Neural cell (in vitro differentiated cells): Measurements from ENCODE around the gene ZDHHC18. TPM values are rescaled to one million over a fixed set of nuclear protein-coding genes. Genes with fewer than 3 reads are reported as not detected.

ENCODE experiments used
- H2AFZ ChIP-seq: fragments of 200-600, 300-800 bp; sonication (generic), shearing (Covaris generic); 2 replicates; pipeline ENCODE4 v1.6.0; 2014; ENCODE audit warnings: low read depth, mild to moderate bottlenecking, antibody characterized with exemption, low read length, moderate library complexity
- H3F3A ChIP-seq: fragments of 200-600 bp; shearing (Covaris generic); 2 replicates; pipeline ENCODE4 v1.6.1; 2016; ENCODE audit warnings: mild to moderate bottlenecking, moderate library complexity, mixed read lengths, antibody characterized with exemption, low read length; ENCODE audit not compliant: insufficient read depth, poor library complexity, severe bottlenecking
- H3K27ac ChIP-seq: fragments of 200-600, 300-800 bp; sonication (generic), shearing (Covaris generic); 2 replicates; pipeline ENCODE4 v1.5.1; 2014; ENCODE audit warnings: mild to moderate bottlenecking, low read length, moderate library complexity
- H3K27me3 ChIP-seq: fragments of 300-800, 200-600 bp; sonication (generic), shearing (Covaris generic); 2 replicates; pipeline ENCODE4 v1.6.0; 2014; ENCODE audit warnings: mild to moderate bottlenecking, low read depth, low read length, moderate library complexity; ENCODE audit not compliant: insufficient read depth
- H3K36me3 ChIP-seq: fragments of 300-800, 200-600 bp; sonication (generic), shearing (Covaris generic); 2 replicates; pipeline ENCODE4 v1.5.1; 2014; ENCODE audit warnings: mild to moderate bottlenecking, antibody characterized with exemption, low read length, moderate library complexity; ENCODE audit not compliant: insufficient read depth
- H3K4me2 ChIP-seq: fragments of 300-800, 200-600 bp; sonication (generic), shearing (Covaris generic); 2 replicates; pipeline ENCODE4 v1.6.0; 2014; ENCODE audit warnings: mild to moderate bottlenecking, low read length
- H3K4me3 ChIP-seq: fragments of 300-800, 200-600 bp; sonication (generic), shearing (Covaris generic); 2 replicates; pipeline ENCODE4 v1.5.1; 2014; ENCODE audit warnings: mild to moderate bottlenecking, low read length, moderate library complexity
- H3K79me2 ChIP-seq: fragments of 200-600 bp; shearing (Covaris generic); replicated peaks from 2 replicates; pipeline ENCODE4 v1.6.0; 2014; ENCODE audit warnings: mild to moderate bottlenecking, low read length, moderate library complexity; ENCODE audit not compliant: insufficient read depth
- H3K9ac ChIP-seq: fragments of 300-800, 200-600 bp; sonication (generic), shearing (Covaris generic); 2 replicates; pipeline ENCODE4 v1.6.1; 2016; ENCODE audit warnings: mild to moderate bottlenecking, low read length, mixed read lengths
- H3K9me2 ChIP-seq: fragments of 200-600 bp; shearing (Covaris generic); 2 replicates; pipeline ENCODE4 v1.6.1; 2016; ENCODE audit warnings: mild to moderate bottlenecking, low read length, mixed read lengths; ENCODE audit not compliant: insufficient read depth
- H3K9me3 ChIP-seq: fragments of 200-600, 300-800 bp; sonication (generic), shearing (Covaris generic); 2 replicates; pipeline ENCODE4 v1.6.1; 2016; ENCODE audit warnings: mild to moderate bottlenecking, mixed run types, low read length, moderate library complexity, mixed read lengths
- H4K20me1 ChIP-seq: fragments of 200-600 bp; shearing (Covaris generic); 2 replicates; pipeline ENCODE4 v1.6.1; 2016; ENCODE audit warnings: mild to moderate bottlenecking, mixed run types; ENCODE audit not compliant: insufficient read depth
- EP300 ChIP-seq: fragments of 450-650 bp; conservative IDR thresholded peaks from 2 replicates; pipeline ENCODE4 v1.6.1; 2014; ENCODE audit warnings: antibody characterized with exemption, mild to moderate bottlenecking, moderate library complexity; ENCODE audit not compliant: poor library complexity, severe bottlenecking
- EZH2 ChIP-seq: fragments of 200-600, 300-800 bp; shearing (Covaris generic), sonication (generic); IDR thresholded peaks from 2 replicates; pipeline ENCODE4 v1.6.1; 2014; ENCODE audit warnings: antibody characterized with exemption, low read length, borderline replicate concordance, mild to moderate bottlenecking; ENCODE audit not compliant: insufficient read depth, poor library complexity, severe bottlenecking
- MXI1 ChIP-seq: fragments of 450-650 bp; conservative IDR thresholded peaks from 2 replicates; pipeline ENCODE4 v1.6.1; 2014; ENCODE audit warnings: antibody characterized with exemption, mild to moderate bottlenecking; ENCODE audit not compliant: poor library complexity, severe bottlenecking
- POLR2AphosphoS5 ChIP-seq: IDR thresholded peaks from 2 replicates; pipeline ENCODE4 v1.6.1; 2012
- RAD21 ChIP-seq: fragments of 450-650 bp; conservative IDR thresholded peaks from 2 replicates; pipeline ENCODE4 v1.6.1; 2014; ENCODE audit warnings: antibody characterized with exemption, mild to moderate bottlenecking, moderate library complexity
- SMC3 ChIP-seq: fragments of 450-650 bp; conservative IDR thresholded peaks from 2 replicates; pipeline ENCODE4 v1.6.1; 2014; ENCODE audit warnings: antibody characterized with exemption, mild to moderate bottlenecking, moderate library complexity; ENCODE audit not compliant: poor library complexity
- TAF1 ChIP-seq: IDR thresholded peaks from 2 replicates; pipeline ENCODE4 v1.6.1; 2012; ENCODE audit warnings: low read depth
- polyA plus RNA-seq: library from polyadenylated mRNA; depleted of rRNA; stranded (reverse); fragments of >200 nt; gene quantifications from 2 replicates; pipeline ENCODE4 v1.2.3, GENCODE V29; 2014
- TF ChIP-seq, protein P1 (sequence below): IDR thresholded peaks from 2 replicates; pipeline ENCODE4 v1.6.1; 2012; ENCODE audit warnings: borderline replicate concordance
- TF ChIP-seq, protein P2 (sequence below): fragments of 450-650 bp; IDR thresholded peaks from 2 replicates; pipeline ENCODE4 v1.5.1; 2014; ENCODE audit warnings: antibody characterized with exemption, mild to moderate bottlenecking, moderate library complexity; ENCODE audit not compliant: poor library complexity, severe bottlenecking

ZDHHC18 gene
- polyA plus RNA-seq, 1 donor from 2014 or later, result 23.7 TPM

DNA sequence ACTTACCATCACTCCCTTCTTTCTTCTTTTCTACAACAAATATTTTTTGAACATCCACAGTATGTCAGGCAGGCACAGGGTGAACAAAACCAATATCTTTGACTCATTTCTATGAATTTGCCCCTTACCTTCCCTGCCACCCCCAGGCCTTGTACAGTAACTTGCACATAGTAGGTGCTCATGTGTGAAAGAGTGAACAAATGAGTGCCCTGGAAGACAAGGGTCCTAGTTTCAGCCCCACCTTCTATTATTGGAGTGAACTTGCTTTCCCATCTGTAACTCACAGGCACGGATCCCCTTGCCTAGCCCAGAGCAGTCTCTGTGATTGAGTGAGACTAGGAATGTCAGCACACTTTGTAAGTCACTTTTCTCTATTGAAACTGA lies 12.8 kb downstream of the ZDHHC18 start:
- Histone ChIP-seq H3K9me3 (no peaks in the 10 kb centered on the region), H3F3A (no peaks in the 10 kb centered on the region), H4K20me1 (no peaks in the 10 kb centered on the region), H3K9ac (no peak overlapping the region), H2AFZ (no peak overlapping the region), H3K27ac (no peak overlapping the region), H3K27me3 (no peaks in the 10 kb centered on the region), H3K36me3 (no peaks in the 10 kb centered on the region), H3K79me2 (no peaks in the 10 kb centered on the region), H3K4me3 (no peak overlapping the region), H3K9me2 (no peaks in the 10 kb centered on the region), H3K4me2 (no peak overlapping the region)
- TF ChIP-seq, protein P1, sequence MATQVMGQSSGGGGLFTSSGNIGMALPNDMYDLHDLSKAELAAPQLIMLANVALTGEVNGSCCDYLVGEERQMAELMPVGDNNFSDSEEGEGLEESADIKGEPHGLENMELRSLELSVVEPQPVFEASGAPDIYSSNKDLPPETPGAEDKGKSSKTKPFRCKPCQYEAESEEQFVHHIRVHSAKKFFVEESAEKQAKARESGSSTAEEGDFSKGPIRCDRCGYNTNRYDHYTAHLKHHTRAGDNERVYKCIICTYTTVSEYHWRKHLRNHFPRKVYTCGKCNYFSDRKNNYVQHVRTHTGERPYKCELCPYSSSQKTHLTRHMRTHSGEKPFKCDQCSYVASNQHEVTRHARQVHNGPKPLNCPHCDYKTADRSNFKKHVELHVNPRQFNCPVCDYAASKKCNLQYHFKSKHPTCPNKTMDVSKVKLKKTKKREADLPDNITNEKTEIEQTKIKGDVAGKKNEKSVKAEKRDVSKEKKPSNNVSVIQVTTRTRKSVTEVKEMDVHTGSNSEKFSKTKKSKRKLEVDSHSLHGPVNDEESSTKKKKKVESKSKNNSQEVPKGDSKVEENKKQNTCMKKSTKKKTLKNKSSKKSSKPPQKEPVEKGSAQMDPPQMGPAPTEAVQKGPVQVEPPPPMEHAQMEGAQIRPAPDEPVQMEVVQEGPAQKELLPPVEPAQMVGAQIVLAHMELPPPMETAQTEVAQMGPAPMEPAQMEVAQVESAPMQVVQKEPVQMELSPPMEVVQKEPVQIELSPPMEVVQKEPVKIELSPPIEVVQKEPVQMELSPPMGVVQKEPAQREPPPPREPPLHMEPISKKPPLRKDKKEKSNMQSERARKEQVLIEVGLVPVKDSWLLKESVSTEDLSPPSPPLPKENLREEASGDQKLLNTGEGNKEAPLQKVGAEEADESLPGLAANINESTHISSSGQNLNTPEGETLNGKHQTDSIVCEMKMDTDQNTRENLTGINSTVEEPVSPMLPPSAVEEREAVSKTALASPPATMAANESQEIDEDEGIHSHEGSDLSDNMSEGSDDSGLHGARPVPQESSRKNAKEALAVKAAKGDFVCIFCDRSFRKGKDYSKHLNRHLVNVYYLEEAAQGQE, result no peak
- TF ChIP-seq RAD21 (no peak), SMC3 (no peak), TAF1 (no peak), EP300 (no peak), POLR2AphosphoS5 (no peak), MXI1 (no peak), EZH2 (no peak)
- TF ChIP-seq, protein P2, sequence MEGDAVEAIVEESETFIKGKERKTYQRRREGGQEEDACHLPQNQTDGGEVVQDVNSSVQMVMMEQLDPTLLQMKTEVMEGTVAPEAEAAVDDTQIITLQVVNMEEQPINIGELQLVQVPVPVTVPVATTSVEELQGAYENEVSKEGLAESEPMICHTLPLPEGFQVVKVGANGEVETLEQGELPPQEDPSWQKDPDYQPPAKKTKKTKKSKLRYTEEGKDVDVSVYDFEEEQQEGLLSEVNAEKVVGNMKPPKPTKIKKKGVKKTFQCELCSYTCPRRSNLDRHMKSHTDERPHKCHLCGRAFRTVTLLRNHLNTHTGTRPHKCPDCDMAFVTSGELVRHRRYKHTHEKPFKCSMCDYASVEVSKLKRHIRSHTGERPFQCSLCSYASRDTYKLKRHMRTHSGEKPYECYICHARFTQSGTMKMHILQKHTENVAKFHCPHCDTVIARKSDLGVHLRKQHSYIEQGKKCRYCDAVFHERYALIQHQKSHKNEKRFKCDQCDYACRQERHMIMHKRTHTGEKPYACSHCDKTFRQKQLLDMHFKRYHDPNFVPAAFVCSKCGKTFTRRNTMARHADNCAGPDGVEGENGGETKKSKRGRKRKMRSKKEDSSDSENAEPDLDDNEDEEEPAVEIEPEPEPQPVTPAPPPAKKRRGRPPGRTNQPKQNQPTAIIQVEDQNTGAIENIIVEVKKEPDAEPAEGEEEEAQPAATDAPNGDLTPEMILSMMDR, result no peak

DNA sequence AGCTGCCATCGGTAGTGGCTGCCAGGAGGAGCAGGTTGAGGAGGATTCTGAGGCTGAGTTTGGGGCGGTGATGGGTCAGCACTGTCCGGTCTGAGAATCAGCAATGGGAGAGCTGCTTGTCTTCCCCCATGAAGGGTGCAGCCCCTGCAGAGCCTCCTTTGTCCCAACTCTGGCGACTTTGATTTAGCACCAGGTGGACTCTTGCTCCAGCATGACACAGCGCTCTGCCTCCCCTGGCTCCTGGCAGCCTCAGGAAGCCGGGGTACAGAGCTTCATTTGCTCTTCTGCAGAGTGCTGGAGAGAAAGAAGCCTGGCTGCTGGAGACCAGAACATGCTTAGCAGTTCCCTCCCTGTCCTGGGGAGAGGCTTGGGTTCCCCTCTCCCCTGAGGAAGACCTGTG lies 13.3 kb downstream of the ZDHHC18 start:
- Histone ChIP-seq H3K79me2 (no peaks in the 10 kb centered on the region), H3K4me2 (no peak overlapping the region), H3K9me2 (no peaks in the 10 kb centered on the region), H3K4me3 (no peak overlapping the region), H2AFZ (no peak overlapping the region), H3K27ac (no peak overlapping the region), H3K36me3 (no peaks in the 10 kb centered on the region), H4K20me1 (no peaks in the 10 kb centered on the region), H3F3A (no peaks in the 10 kb centered on the region), H3K9ac (no peak overlapping the region), H3K27me3 (no peaks in the 10 kb centered on the region), H3K9me3 (no peaks in the 10 kb centered on the region)
- TF ChIP-seq, protein P2, result no peak
